OCI-M2 (cell line): Measurements from ENCODE around the gene KCNC1.

Source experiments
- DNase-seq: peaks from one replicate; lab custom pipeline; 2025; ENCODE audit not compliant: unreplicated experiment; lab: John Stamatoyannopoulos, UW

Gene KCNC1

DNA sequence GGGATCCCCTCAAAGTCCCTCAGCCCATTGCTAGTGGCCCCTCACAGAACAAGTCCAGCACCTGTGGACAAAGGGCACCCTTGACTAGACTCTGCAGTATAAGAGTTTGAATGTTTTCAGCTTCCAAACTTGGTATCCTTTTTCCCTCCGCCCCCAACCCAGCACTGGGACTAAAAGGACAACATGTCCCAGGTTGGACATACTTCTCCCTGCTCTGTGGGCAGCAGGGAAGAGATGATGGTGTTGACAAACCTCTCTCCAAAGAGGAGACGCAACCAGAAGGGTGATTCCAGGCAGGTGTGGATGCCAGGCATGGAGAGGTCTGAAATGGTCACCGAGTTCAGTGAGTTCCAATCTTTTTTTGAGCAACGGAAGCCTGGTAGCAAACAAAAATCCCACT lies 19.7 kb upstream of the KCNC1 start:
- DNase-seq: no peak

DNA sequence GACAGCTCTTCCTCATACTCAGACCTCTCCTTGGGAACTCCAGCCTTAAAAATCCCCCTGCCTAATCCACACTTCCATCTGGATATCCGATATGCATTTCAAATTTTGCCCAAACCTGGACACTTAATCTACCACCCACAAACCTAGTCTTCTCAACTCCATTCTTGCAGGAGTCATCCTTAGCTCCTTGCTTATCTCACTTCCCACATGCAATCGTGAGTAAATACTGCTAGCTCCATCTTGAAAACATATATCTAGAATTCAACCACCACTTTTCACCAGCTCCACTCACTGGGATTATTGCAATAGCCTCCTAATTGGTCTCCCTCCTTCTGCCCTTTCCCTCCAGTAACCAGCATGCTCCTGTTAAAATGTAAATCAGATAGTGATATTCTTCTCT lies 17.8 kb upstream of the KCNC1 start:
- no peak for DNase-seq

DNA sequence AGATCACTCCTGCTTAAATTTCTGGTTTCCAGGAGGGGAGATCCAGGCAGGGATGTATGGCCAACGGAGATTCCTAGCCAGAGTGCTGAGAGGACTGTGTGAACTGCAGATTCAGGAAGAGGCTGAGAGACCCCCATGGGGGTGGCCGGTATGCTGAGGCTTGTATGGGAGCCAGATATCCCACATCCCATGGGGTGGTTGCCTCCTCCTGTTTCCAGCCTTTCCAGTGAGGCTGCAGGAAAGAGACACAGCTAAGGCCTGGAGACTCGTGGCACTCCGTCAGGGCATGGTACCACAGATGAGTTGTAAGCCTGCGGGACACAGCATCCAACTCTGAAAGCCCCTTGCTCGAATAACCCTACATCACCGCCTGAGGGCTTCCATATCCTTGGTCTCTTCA lies 16.6 kb upstream of the KCNC1 start:
- DNase-seq: no peak

DNA sequence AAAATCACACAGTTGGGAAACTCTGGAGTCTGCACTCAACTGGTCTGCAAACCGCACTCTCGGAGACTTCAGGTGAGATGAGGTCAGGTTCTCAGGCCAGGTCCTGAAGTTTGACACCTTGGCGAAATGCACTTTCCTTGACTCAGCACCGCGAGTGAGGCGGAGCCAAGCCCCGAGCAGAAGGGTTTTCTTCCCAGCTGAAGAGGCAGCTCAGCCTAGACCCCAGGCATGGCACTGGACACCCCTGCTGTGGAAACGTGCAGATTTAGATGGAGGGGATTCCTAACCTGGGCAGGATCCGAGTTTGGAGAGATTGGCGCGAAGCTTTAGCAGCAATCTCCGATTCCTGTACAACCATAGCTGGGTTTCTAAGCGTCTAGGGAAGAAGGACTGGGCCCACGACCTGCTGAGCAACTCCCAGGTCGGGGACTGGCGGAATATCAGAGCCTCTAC lies 16.0 kb upstream of the KCNC1 start:
- no peak for DNase-seq

DNA sequence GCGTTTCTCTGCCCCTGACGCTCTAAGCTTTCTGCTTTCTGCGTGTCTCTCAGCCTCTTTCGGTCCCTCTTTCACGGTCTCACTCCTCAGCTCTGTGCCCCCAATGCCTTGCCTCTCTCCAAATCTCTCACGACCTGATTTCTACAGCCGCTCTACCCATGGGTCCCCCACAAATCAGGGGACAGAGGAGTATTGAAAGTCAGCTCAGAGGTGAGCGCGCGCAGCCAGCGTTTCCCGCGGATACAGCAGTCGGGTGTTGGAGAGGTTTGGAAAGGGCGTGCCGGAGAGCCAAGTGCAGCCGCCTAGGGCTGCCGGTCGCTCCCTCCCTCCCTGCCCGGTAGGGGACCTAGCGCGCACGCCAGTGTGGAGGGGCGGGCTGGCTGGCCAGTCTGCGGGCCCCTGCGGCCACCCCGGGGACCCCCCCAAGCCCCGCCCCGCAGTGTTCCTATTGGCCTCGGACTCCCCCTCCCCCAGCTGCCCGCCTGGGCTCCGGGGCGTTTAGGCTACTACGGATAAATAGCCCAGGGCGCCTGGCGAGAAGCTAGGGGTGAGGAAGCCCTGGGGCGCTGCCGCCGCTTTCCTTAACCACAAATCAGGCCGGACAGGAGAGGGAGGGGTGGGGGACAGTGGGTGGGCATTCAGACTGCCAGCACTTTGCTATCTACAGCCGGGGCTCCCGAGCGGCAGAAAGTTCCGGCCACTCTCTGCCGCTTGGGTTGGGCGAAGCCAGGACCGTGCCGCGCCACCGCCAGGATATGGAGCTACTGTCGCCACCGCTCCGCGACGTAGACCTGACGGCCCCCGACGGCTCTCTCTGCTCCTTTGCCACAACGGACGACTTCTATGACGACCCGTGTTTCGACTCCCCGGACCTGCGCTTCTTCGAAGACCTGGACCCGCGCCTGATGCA lies 15.3 kb upstream of the KCNC1 start, which contains the start of gene MYOD1:
Gene MYOD1, plus strand, starts transcription at position 544 of the 910 bp plus-strand sequence. Its CDS starts 212 bp downstream, at position 756.
- DNase-seq: no peak

DNA sequence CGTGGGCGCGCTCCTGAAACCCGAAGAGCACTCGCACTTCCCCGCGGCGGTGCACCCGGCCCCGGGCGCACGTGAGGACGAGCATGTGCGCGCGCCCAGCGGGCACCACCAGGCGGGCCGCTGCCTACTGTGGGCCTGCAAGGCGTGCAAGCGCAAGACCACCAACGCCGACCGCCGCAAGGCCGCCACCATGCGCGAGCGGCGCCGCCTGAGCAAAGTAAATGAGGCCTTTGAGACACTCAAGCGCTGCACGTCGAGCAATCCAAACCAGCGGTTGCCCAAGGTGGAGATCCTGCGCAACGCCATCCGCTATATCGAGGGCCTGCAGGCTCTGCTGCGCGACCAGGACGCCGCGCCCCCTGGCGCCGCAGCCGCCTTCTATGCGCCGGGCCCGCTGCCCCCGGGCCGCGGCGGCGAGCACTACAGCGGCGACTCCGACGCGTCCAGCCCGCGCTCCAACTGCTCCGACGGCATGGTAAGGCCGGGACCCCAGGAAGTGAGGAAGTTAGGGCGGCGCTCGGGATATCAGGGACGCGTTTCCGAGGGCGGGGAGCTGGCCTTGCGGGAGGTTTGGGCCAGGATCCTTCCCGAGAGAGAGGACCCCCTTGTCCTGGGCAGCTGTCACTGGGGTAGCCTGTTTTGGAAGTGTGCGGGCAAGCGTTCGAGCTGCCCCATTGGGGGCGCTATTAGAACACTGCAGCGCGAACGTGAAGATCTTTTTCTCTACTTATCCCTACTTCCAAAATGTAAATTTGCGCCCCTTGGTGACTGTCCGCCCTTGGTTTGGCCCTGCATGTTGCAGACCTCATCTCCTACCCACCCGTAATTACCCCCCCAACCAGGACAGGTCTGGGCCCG lies 14.4 kb upstream of the KCNC1 start:
- DNase-seq: no peak

DNA sequence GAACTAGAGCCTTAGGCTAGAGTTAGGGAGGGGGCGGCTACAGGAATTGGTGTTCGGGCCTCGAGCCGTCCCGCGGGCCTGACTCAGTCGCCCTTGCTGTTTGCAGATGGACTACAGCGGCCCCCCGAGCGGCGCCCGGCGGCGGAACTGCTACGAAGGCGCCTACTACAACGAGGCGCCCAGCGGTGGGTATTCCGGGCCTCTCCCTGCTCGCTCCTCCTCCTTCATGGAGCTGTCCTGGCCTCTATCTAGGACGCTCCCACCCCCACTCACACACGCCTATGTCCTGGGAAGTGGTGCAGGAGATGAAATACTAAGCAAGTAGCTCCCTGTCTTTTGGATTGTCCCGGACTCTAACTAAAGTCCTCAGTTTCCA lies 13.8 kb upstream of the KCNC1 start:
- DNase-seq: no peak

DNA sequence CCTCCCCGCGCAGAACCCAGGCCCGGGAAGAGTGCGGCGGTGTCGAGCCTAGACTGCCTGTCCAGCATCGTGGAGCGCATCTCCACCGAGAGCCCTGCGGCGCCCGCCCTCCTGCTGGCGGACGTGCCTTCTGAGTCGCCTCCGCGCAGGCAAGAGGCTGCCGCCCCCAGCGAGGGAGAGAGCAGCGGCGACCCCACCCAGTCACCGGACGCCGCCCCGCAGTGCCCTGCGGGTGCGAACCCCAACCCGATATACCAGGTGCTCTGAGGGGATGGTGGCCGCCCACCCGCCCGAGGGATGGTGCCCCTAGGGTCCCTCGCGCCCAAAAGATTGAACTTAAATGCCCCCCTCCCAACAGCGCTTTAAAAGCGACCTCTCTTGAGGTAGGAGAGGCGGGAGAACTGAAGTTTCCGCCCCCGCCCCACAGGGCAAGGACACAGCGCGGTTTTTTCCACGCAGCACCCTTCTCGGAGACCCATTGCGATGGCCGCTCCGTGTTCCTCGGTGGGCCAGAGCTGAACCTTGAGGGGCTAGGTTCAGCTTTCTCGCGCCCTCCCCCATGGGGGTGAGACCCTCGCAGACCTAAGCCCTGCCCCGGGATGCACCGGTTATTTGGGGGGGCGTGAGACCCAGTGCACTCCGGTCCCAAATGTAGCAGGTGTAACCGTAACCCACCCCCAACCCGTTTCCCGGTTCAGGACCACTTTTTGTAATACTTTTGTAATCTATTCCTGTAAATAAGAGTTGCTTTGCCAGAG lies 13.2 kb upstream of the KCNC1 start:
- DNase-seq: no peak

DNA sequence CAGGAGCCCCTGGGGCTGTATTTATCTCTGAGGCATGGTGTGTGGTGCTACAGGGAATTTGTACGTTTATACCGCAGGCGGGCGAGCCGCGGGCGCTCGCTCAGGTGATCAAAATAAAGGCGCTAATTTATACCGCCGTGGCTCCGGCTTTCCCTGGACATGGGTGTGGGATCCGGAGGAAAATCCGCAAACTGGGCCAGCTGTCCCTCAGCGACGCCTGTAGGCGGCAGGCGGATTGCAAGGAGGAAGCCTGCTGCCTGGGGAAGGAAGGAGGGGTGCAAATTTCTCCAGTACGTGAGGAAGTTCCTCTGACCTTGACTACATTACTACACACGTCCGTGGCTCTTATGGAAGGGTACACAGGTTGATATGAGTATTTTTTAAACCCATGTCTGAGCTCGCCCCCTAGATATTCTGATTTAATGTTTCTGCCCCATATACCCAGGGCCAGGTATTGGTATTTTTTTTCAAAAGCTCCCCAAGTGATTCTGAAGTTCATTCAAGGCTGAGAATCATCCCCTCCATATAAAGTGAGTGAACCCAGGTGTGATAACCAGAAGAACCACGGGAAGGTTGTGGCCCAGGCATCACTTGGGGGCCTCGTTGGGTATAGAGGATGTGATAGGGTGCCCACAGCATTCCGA lies 12.5 kb upstream of the KCNC1 start:
- no peak for DNase-seq

DNA sequence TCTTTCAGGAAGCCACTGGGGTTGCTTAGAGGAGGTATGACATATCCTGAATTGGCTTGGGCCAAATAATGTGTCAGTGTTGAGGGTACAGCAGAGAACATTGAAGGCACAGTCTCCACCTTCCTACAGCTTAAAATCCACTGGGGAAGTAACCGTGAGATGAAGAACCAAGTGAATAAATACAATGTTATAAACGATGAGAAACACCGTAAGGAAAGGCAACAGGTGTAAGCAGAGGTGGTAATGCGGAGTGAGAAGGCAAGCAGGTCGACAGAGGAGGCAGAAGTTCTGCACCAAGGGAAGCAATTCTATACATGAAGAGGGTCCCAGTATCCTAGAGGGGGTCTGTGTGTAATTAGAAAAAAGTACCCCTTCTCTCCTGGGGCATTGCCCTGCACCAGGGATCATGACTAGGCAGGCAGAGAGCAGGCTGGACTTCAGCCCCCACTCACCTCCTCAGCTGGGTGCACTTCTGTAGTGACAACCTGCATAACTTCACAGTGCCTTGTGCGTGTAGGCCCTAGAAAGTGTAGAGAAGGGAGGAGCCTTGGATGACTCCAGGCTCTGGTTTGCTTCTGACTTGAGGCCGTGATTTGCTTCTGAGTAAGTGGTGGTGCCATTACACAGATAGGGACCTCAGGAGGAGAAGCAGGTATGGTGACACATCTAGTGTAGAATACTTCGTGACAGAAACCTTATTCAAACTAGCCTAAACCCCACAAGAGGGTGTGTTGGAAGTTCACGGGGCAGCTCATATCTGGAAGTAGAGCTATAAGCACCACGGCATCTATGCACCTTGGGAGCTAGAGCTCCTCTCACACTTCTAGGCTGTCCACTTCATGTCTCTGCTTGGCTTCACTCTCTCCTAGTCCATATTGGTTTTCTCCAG lies 10.3 kb upstream of the KCNC1 start:
- DNase-seq: no peak

DNA sequence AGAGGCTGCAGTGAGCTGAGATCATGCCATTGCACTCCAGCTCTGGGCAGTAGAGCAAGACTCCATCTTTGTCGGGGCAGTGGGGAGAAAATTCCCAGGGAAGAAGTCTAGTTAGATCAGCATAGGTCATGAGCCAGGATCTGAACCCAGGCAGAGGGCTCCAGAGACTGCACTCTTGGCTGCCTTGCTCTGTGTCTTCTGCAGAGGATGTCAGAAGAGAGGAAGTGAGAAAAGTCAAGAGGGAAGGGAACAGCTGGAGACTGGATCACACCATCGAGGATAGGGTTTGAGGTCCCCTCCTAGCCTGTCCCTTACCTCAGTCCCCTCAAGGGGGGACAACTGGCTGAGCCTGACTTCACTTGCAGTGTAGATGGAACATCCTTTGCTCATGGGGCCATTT lies 9.4 kb upstream of the KCNC1 start:
- no peak for DNase-seq

DNA sequence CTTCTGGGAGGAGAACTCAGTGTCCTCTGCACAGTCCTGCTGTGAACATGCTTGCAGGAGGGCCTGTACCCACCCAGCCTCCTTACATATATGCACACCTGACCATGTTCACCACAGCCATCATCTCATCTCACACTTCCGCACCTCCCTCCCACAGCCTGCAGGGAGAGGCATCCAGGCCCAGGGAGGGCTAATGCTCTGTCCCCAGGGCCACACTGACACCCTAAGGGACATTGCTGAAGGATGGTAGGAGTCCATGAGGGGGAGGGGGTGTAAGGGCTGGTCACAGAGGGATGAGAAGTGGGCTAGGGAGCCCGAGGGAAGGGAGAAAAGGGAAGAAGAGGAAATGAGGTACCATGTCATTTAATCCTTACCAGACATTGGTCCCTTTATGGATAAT lies 4.4 kb upstream of the KCNC1 start:
- no peak for DNase-seq

DNA sequence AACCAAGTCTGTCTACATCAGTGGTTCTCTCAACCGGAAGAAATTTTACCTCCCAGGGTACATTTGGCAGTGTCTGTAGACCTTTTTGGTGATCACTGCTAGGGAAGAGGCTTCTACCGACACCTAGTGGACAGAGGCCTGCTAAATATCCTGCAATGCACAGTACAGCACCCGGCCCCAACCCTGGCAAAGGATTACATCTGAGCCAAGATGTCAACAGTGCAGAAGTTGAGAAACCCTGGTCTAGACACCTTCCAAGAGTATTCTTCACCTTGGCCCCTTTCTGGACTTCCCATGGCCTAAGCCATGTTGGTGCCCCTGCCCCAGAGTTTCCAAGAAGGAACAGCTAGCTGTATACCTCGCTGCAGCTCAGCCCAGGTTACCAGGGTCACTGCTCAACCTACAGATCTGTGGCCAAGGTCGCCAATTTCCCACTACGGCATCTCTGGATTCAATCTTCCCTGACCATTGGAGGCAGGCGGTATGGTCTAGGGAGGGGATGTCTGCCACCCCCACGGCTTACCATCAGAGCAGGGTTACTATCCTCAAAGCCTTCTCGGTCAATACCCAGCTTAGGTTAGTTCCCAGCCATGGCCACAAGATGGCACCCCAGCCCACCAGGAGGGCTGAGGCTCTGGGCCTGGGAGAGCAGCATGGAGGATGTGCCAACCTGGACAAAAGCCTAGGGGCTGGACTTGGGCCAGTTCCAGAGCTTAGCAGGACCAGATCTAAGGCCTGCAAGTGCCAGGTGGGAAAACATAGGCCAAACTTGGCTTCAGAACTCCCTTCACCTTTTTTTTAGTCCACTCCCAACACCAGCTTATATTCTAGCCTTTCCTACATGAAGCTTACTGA lies 3.7 kb upstream of the KCNC1 start:
- peak; percentile 3 for DNase-seq

DNA sequence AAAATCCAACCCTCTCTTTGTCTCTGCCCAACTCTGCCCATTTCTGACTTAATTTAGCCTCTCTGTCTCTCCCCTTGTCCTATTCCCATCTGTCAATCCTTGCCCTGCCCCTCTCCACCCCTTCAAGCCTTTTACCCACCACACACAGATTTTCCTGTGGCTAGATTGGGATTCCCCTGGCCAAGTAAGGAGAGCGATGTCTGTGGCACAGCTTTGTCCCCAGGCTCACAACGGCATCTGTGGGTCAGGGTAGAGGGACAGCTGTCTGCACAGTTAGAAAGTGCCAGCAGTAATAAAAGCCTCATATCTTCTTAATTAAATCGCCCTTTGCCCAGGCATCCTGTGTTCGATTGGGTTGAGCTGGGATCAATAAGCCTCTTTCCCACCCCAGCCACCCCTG lies 1.3 kb upstream of the KCNC1 start:
- DNase-seq: no peak

DNA sequence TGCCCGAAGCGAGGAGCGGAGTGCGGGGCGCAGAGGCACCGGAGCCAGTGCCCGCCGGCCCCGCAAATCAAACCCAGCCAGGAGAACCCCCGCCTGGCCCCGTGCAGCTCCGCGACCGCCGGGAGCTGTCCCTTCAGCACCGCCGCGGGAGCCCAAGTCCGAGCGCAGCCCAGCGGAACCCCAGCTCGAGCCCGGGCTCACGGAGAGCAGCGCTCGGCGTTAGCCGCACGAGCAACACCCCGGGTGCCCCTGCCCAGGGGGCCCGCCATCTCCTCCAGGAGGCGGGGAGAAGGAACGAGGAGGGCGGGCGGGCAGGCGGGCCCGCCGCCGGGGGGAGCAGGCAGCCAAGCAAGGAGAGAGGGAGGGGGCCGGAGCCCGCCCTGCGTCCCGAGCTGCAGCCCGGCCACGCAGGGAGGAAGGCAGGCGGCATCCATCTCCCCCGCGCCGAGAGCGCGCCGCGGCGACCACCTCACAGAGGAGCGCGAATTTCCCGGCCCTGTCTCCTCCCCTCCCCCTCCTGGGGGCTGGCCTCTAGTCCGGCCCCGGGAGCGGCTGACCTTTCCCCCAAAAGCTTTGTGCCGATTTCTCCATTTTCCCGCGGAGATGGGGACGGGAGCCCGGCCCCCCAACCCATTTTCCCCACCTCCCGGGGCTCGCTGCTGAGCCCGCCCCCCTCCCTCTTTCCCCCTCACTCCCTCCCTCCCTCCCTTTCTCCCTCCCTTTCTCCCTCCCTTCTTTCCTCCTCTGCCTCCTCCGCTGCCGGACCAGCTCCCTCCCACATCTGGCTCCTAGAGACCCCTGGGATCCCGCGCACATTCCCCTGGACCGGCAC lies 621 bp downstream of the KCNC1 start:
- DNase-seq: no peak

DNA sequence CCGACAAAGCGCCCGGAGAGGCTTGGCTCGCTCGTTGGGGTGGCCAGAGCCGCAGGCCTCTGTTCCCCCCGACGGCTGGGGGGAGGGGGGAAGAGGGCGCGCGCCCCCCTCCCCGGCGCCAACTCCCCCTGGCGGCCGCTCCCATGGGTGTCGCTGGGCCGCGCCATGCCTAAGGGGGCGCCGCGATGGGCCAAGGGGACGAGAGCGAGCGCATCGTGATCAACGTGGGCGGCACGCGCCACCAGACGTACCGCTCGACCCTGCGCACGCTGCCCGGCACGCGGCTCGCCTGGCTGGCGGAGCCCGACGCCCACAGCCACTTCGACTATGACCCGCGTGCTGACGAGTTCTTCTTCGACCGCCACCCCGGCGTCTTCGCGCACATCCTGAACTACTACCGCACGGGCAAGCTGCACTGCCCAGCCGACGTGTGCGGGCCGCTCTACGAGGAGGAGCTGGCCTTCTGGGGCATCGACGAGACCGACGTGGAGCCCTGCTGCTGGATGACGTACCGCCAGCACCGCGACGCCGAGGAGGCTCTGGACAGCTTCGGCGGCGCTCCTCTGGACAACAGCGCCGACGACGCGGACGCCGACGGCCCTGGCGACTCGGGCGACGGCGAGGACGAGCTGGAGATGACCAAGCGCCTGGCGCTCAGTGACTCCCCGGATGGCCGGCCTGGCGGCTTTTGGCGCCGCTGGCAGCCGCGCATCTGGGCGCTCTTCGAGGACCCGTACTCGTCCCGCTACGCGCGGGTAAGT lies 1.4 kb downstream of the KCNC1 start:
- DNase-seq: no peak

DNA sequence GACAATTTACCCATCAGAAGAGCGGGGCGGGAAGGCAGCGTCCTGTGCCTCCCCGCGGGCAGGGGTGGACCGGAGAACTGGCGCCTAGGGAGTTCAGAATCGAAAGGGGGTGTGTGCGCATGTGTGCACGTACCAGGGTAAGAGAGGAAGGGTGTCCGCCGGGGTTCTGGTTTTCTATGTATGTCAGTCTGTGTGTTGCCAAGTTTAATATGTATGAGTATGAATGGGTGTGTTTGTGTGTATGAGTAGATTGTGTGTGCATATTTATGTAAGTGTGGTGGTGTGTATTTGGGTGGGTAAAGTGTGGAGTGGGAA lies 2.0 kb downstream of the KCNC1 start:
- DNase-seq: no peak
